Neutrophil (primary cell): ENCODE measurements around the gene RABEP1.

ENCODE experiments used
- H3K27ac ChIP-seq: fragments of 200-600 bp; sonication (generic); 2 replicates; pipeline ENCODE4 v1.5.1; 2016; ENCODE audit warnings: mild to moderate bottlenecking, moderate library complexity
- H3K27me3 ChIP-seq: fragments of 200-600 bp; sonication (generic); 2 replicates; pipeline ENCODE4 v1.6.0; 2016; ENCODE audit warnings: mild to moderate bottlenecking
- H3K36me3 ChIP-seq: fragments of 200-600 bp; sonication (generic); 2 replicates; pipeline ENCODE4 v1.5.1; 2017
- H3K4me1 ChIP-seq, 2 experiments: fragments of 200-600 bp in 1 of 2; sonication (generic) in 1 of 2; 1 replicate in 1 of 2; 2 replicates in 1 of 2; pipeline versions ENCODE4 v1.5.1 to v1.6.1; 2013 to 2016; ENCODE audit warnings: low read depth in 1 of 2, low read length in 1 of 2, mild to moderate bottlenecking in 1 of 2, moderate library complexity in 1 of 2; ENCODE audit not compliant: control insufficient read depth in 1 of 2, insufficient read depth in 1 of 2
- H3K4me3 ChIP-seq, 2 experiments: fragments of 200-600 bp in 1 of 2; sonication (generic) in 1 of 2; 1 replicate in 1 of 2; 2 replicates in 1 of 2; pipeline ENCODE4 v1.5.1; 2013 to 2016; ENCODE audit warnings: low read depth in 1 of 2, low read length in 1 of 2, mild to moderate bottlenecking in 1 of 2, moderate library complexity in 1 of 2
- H3K9me3 ChIP-seq: fragments of 200-600 bp; sonication (generic); 2 replicates; pipeline ENCODE4 v1.5.1; 2016
- CTCF ChIP-seq: fragments of 200-600 bp; sonication (generic); IDR thresholded peaks from 2 replicates; pipeline ENCODE4 v1.5.1; 2016; ENCODE audit warnings: antibody characterized with exemption

Gene RABEP1

GRCh38 chr17:5364696-5365095 is 82.6 kb downstream of the RABEP1 start:
- Histone ChIP-seq H3K27ac (no peak overlapping the region), H3K27me3 (no peaks in the 10 kb centered on the region), H3K4me3 (no peak overlapping the region), H3K36me3 (peaks cover 88% of the 10 kb centered on the region), H3K4me1 (no peaks in the 10 kb centered on the region), H3K9me3 (no peaks in the 10 kb centered on the region)
- TF ChIP-seq CTCF, result no peak

GRCh38 chr17:5365831-5366230 is 83.7 kb downstream of the RABEP1 start:
- Histone ChIP-seq H3K27me3 (no peaks in the 10 kb centered on the region), H3K9me3 (no peaks in the 10 kb centered on the region), H3K27ac (no peak overlapping the region), H3K4me1 (no peaks in the 10 kb centered on the region), H3K4me3 (no peak overlapping the region), H3K36me3 (peaks cover 86% of the 10 kb centered on the region)
- TF ChIP-seq CTCF, result no peak

- H3K9me3 ChIP-seq, result no peaks in the 10 kb centered on the region
- H3K4me1 ChIP-seq, result no peaks in the 10 kb centered on the region
- TF ChIP-seq CTCF, result no peak
- no peaks in the 10 kb centered on the region for H3K27me3 ChIP-seq
- no peak overlapping the region for H3K27ac ChIP-seq
- H3K4me3 ChIP-seq, result no peak overlapping the region
- peaks cover 91% of the 10 kb centered on the region for H3K36me3 ChIP-seq
Measured at GRCh38 chr17:5370411-5370810, 88.3 kb downstream of the RABEP1 start.

- no peaks in the 10 kb centered on the region for H3K4me1 ChIP-seq
- peaks cover 93% of the 10 kb centered on the region for H3K36me3 ChIP-seq
- no peaks in the 10 kb centered on the region for H3K27me3 ChIP-seq
Measured at GRCh38 chr17:5373112-5373511, 91.0 kb downstream of the RABEP1 start.

GRCh38 chr17:5378566-5379207 is 96.6 kb downstream of the RABEP1 start:
- Histone ChIP-seq H3K27me3 (no peaks in the 10 kb centered on the region), H3K9me3 (no peaks in the 10 kb centered on the region), H3K4me1 (no peaks in the 10 kb centered on the region), H3K27ac (no peak overlapping the region), H3K36me3 (peaks cover 95% of the 10 kb centered on the region), H3K4me3 (no peak overlapping the region)
- no peak for TF ChIP-seq CTCF

More at GRCh38 chr17:5373112-5373511, 91.0 kb downstream of the RABEP1 start:
- H3K27ac ChIP-seq, result no peak overlapping the region
- no peak overlapping the region for H3K4me3 ChIP-seq
- no peaks in the 10 kb centered on the region for H3K9me3 ChIP-seq
- no peak for TF ChIP-seq CTCF
